Trophoblast cell (in vitro differentiated cells and primary cell): ENCODE data around the gene PCDHGB2.

Experiments used
- DNase-seq, 2 donors: peaks; one replicate each; pipeline ENCODE4 v3.0.0-alpha.2; 2016
- H2AFZ ChIP-seq: 2 replicates; pipeline ENCODE4 v1.6.1; 2013; ENCODE audit warnings: low read length, moderate library complexity, mild to moderate bottlenecking; ENCODE audit not compliant: insufficient read depth, poor library complexity
- H2AK5ac ChIP-seq: 2 replicates; pipeline ENCODE4 v1.6.1; 2013; ENCODE audit warnings: mild to moderate bottlenecking, low read length
- H2BK120ac ChIP-seq: 2 replicates; pipeline ENCODE4 v1.6.1; 2013; ENCODE audit warnings: low read length, mild to moderate bottlenecking, moderate library complexity; ENCODE audit not compliant: insufficient read depth, poor library complexity
- H2BK12ac ChIP-seq: 2 replicates; pipeline ENCODE4 v1.6.1; 2013; ENCODE audit warnings: mild to moderate bottlenecking, low read length, moderate library complexity
- H2BK5ac ChIP-seq: 2 replicates; pipeline ENCODE4 v1.6.1; 2013; ENCODE audit warnings: low read length, low read depth, moderate library complexity, mild to moderate bottlenecking; ENCODE audit not compliant: poor library complexity
- H3K14ac ChIP-seq: 2 replicates; pipeline ENCODE4 v1.6.1; 2013; ENCODE audit warnings: mild to moderate bottlenecking, low read length
- H3K18ac ChIP-seq: 2 replicates; pipeline ENCODE4 v1.6.1; 2013; ENCODE audit warnings: mild to moderate bottlenecking, low read length
- H3K23ac ChIP-seq: 2 replicates; pipeline ENCODE4 v1.6.1; 2013; ENCODE audit warnings: low read length
- H3K27ac ChIP-seq: 2 replicates; pipeline ENCODE4 v1.5.1; 2013; ENCODE audit warnings: low read depth, mild to moderate bottlenecking, inconsistent platforms, low read length, moderate library complexity
- H3K27me3 ChIP-seq: 2 replicates; pipeline ENCODE4 v1.6.1; 2013; ENCODE audit warnings: inconsistent platforms, mild to moderate bottlenecking, low read length, moderate library complexity; ENCODE audit not compliant: insufficient read depth
- H3K36me3 ChIP-seq, 2 experiments: 1 replicate in 1 of 2; 2 replicates in 1 of 2; pipeline ENCODE4 v1.6.1; 2013; ENCODE audit warnings: low read length in 2 of 2, mild to moderate bottlenecking in 2 of 2, moderate library complexity in 1 of 2; ENCODE audit not compliant: insufficient read depth in 2 of 2, control insufficient read depth in 1 of 2
- H3K4ac ChIP-seq: 2 replicates; pipeline ENCODE4 v1.6.1; 2013; ENCODE audit warnings: low read depth, mild to moderate bottlenecking, low read length, moderate library complexity
- H3K4me1 ChIP-seq, 2 experiments: 1 replicate in 1 of 2; 2 replicates in 1 of 2; pipeline ENCODE4 v1.6.1; 2013; ENCODE audit warnings: low read length in 2 of 2, mild to moderate bottlenecking in 2 of 2, moderate library complexity in 1 of 2; ENCODE audit not compliant: insufficient read depth in 2 of 2, control insufficient read depth in 1 of 2
- H3K4me2 ChIP-seq: 2 replicates; pipeline ENCODE4 v1.6.1; 2013; ENCODE audit warnings: inconsistent platforms, mild to moderate bottlenecking, low read length, moderate library complexity
- H3K4me3 ChIP-seq: 2 replicates; pipeline ENCODE4 v1.5.1; 2013; ENCODE audit warnings: mild to moderate bottlenecking, low read depth, low read length, inconsistent platforms
- H3K79me1 ChIP-seq: one replicate; pipeline ENCODE4 v1.6.1; 2013; ENCODE audit warnings: low read length
- H3K79me2 ChIP-seq: 2 replicates; pipeline ENCODE4 v1.6.1; 2013; ENCODE audit warnings: low read length, mild to moderate bottlenecking; ENCODE audit not compliant: control insufficient read depth, insufficient read depth, poor library complexity
- H3K9ac ChIP-seq: 2 replicates; pipeline ENCODE4 v1.6.1; 2013; ENCODE audit warnings: mild to moderate bottlenecking, low read length
- H3K9me3 ChIP-seq: 2 replicates; pipeline ENCODE4 v1.6.1; 2013; ENCODE audit warnings: low read depth, mild to moderate bottlenecking, control low read depth, inconsistent platforms, low read length; ENCODE audit not compliant: insufficient read depth
- H4K12ac ChIP-seq: 2 replicates; pipeline ENCODE4 v1.6.1; 2013; ENCODE audit warnings: low read depth, mild to moderate bottlenecking, low read length, moderate library complexity
- H4K8ac ChIP-seq: 2 replicates; pipeline ENCODE4 v1.6.1; 2013; ENCODE audit warnings: low read depth, mild to moderate bottlenecking, low read length, moderate library complexity
- H4K91ac ChIP-seq: one replicate; pipeline ENCODE4 v1.6.1; 2013; ENCODE audit warnings: low read depth, mild to moderate bottlenecking, low read length, moderate library complexity
- WGBS: extraction: QIAGEN DNeasy Blood & Tissue Kit; methylation state at CpG from one replicate; pipeline ENCODE4 v1.1.7; 2013; ENCODE audit warnings: missing lambda C conversion rate; ENCODE audit not compliant: insufficient read length, insufficient coverage; ENCODE audit errors: extremely low coverage; 5-methylcytosine and 5-hydroxymethylcytosine counted together

Gene PCDHGB2

DNA sequence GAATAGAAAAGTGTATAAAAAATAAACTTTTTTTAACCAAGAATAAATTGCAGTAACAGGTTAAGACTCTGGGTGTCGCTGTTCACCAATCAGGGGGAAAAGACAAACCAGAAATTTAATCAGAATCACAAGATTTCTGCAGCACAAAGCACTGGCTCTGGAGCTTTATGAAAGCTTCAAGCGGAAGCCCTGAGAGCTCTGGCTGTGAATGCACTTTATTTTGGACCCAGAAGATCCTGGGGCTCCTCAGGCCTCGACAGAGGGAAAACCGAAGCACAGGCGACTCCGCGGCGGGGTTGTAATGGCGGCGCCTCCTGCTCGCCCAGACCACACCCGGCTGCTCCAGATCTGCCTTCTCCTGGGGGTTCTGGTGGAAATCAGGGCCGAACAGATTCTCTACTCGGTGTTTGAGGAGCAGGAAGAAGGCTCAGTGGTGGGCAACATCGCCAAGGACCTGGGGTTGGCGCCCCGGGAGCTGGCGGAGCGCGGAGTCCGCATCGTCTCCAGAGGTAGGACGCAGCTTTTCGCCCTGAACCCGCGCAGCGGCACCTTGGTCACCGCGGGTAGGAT is 4.8 kb upstream of the PCDHGB2 start, which contains the start of gene PCDHGA4:
Gene PCDHGA4, plus strand, starts transcription at position 122 of the 570 bp plus-strand sequence. Its CDS starts 87 bp downstream, at position 209.
- H3K79me1 ChIP-seq, result no peaks in the 10 kb centered on the region
- no peaks in the 10 kb centered on the region for H3K4me1 ChIP-seq
- no peak within 1 kb of the TSS for H3K4ac ChIP-seq
- H2AFZ ChIP-seq, result no peak within 1 kb of the TSS
- H3K4me3 ChIP-seq, result no peak within 1 kb of the TSS
- no peak within 1 kb of the TSS for H3K18ac ChIP-seq
- H4K8ac ChIP-seq, result no peak within 1 kb of the TSS
- H3K9ac ChIP-seq, result no peak within 1 kb of the TSS
- H3K36me3 ChIP-seq, result peaks cover 0 to 4% of the 10 kb centered on the region in 2 experiments
- no peak for DNase-seq
- no CpG with 5 or more reads among the region's 29 CpGs for WGBS
- no peak within 1 kb of the TSS for H2BK120ac ChIP-seq
- no peak within 1 kb of the TSS for H3K4me2 ChIP-seq
- peaks cover 32% of the 10 kb centered on the region for H3K9me3 ChIP-seq
- no peak within 1 kb of the TSS for H2BK5ac ChIP-seq
- H3K27me3 ChIP-seq, result no peaks in the 10 kb centered on the region
- H4K12ac ChIP-seq, result no peak within 1 kb of the TSS
- H3K27ac ChIP-seq, result no peak within 1 kb of the TSS
- H3K14ac ChIP-seq, result no peak within 1 kb of the TSS
- no peak within 1 kb of the TSS for H4K91ac ChIP-seq
- H2AK5ac ChIP-seq, result no peak within 1 kb of the TSS
- no peak within 1 kb of the TSS for H2BK12ac ChIP-seq
- H3K79me2 ChIP-seq, result no peaks in the 10 kb centered on the region
- no peak within 1 kb of the TSS for H3K23ac ChIP-seq

DNA sequence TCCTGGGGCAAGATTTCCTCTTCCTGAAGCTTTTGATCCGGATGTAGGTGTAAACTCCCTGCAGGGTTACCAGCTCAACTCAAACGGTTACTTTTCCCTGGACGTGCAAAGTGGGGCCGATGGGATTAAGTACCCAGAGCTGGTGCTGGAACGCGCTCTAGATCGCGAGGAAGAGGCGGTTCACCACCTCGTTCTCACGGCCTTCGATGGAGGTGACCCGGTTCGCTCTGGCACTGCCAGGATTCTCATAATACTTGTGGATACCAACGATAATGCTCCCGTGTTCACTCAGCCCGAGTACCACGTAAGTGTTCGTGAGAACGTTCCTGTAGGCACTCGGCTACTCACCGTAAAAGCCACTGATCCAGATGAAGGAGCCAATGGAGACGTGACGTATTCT is 4.2 kb upstream of the PCDHGB2 start:
- H3K23ac ChIP-seq, result no peak overlapping the region
- no peak for DNase-seq
- no peaks in the 10 kb centered on the region for H3K27me3 ChIP-seq
- H3K36me3 ChIP-seq, result peaks cover 0 to 3% of the 10 kb centered on the region in 2 experiments
- no peak overlapping the region for H3K27ac ChIP-seq
- no peak overlapping the region for H4K8ac ChIP-seq
- no peak overlapping the region for H2AFZ ChIP-seq
- H3K9ac ChIP-seq, result no peak overlapping the region
- peaks cover 35% of the 10 kb centered on the region for H3K9me3 ChIP-seq
- no peak overlapping the region for H3K4me3 ChIP-seq
- no peak overlapping the region for H3K4ac ChIP-seq
- no peak overlapping the region for H3K18ac ChIP-seq
- no peak overlapping the region for H2BK5ac ChIP-seq
- no peak overlapping the region for H3K14ac ChIP-seq
- H2BK12ac ChIP-seq, result no peak overlapping the region
- no CpG with 5 or more reads among the region's 24 CpGs for WGBS
- no peak overlapping the region for H4K91ac ChIP-seq
- H3K79me1 ChIP-seq, result no peaks in the 10 kb centered on the region
- H3K4me1 ChIP-seq, result no peaks in the 10 kb centered on the region
- no peak overlapping the region for H4K12ac ChIP-seq
- no peaks in the 10 kb centered on the region for H3K79me2 ChIP-seq
- no peak overlapping the region for H3K4me2 ChIP-seq
- H2BK120ac ChIP-seq, result no peak overlapping the region
- no peak overlapping the region for H2AK5ac ChIP-seq

GRCh38 chr5:141356133-141356532 is 3.7 kb upstream of the PCDHGB2 start:
- no peak overlapping the region for H3K14ac ChIP-seq
- H4K8ac ChIP-seq, result no peak overlapping the region
- no peak overlapping the region for H2AK5ac ChIP-seq
- H2BK120ac ChIP-seq, result no peak overlapping the region
- no peaks in the 10 kb centered on the region for H3K4me1 ChIP-seq
- H3K9ac ChIP-seq, result no peak overlapping the region
- H3K27ac ChIP-seq, result no peak overlapping the region
- no peak overlapping the region for H2BK12ac ChIP-seq
- no peak overlapping the region for H4K12ac ChIP-seq
- peaks cover 0 to 3% of the 10 kb centered on the region in 2 experiments for H3K36me3 ChIP-seq
- no peak overlapping the region for H4K91ac ChIP-seq
- H3K4ac ChIP-seq, result no peak overlapping the region
- no peaks in the 10 kb centered on the region for H3K79me2 ChIP-seq
- H3K9me3 ChIP-seq, result peaks cover 33% of the 10 kb centered on the region
- no peak overlapping the region for H3K4me2 ChIP-seq
- no peak overlapping the region for H3K23ac ChIP-seq
- no peaks in the 10 kb centered on the region for H3K27me3 ChIP-seq
- H2AFZ ChIP-seq, result no peak overlapping the region
- H3K18ac ChIP-seq, result no peak overlapping the region
- no peak for DNase-seq
- H3K4me3 ChIP-seq, result no peak overlapping the region
- WGBS, result no CpG with 5 or more reads among the region's 5 CpGs
- H3K79me1 ChIP-seq, result no peaks in the 10 kb centered on the region
- no peak overlapping the region for H2BK5ac ChIP-seq

DNA sequence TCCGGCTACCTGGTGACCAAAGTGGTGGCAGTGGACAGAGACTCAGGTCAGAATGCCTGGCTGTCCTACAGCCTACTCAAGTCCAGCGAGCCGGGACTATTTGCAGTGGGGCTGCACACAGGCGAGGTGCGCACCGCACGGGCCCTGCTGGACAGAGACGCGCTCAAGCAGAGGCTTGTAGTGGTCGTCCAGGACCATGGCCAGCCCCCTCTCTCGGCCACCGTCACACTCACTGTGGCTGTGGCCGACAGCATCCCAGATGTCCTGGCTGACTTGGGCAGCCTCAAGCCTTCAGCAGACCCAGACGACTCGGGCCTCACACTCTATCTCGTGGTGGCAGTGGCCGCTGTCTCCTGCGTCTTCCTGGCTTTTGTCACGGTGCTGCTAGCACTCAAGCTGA is 2.8 kb upstream of the PCDHGB2 start:
- H3K36me3 ChIP-seq, result peaks cover 0 to 3% of the 10 kb centered on the region in 2 experiments
- no peak overlapping the region for H2AK5ac ChIP-seq
- H3K4me2 ChIP-seq, result no peak overlapping the region
- H3K79me2 ChIP-seq, result no peaks in the 10 kb centered on the region
- H3K18ac ChIP-seq, result no peak overlapping the region
- H3K4ac ChIP-seq, result no peak overlapping the region
- H3K23ac ChIP-seq, result no peak overlapping the region
- no peak overlapping the region for H4K12ac ChIP-seq
- DNase-seq, result no peak
- H4K91ac ChIP-seq, result no peak overlapping the region
- no peak overlapping the region for H3K9ac ChIP-seq
- no peaks in the 10 kb centered on the region for H3K27me3 ChIP-seq
- H3K79me1 ChIP-seq, result no peaks in the 10 kb centered on the region
- H3K4me1 ChIP-seq, result no peaks in the 10 kb centered on the region
- H4K8ac ChIP-seq, result no peak overlapping the region
- H2BK5ac ChIP-seq, result no peak overlapping the region
- no peak overlapping the region for H2BK120ac ChIP-seq
- peaks cover 35% of the 10 kb centered on the region for H3K9me3 ChIP-seq
- no peak overlapping the region for H2BK12ac ChIP-seq
- WGBS, result no CpG with 5 or more reads among the region's 19 CpGs
- no peak overlapping the region for H3K4me3 ChIP-seq
- no peak overlapping the region for H2AFZ ChIP-seq
- no peak overlapping the region for H3K27ac ChIP-seq
- H3K14ac ChIP-seq, result no peak overlapping the region
